Measurements from ENCODE around the gene NFYC.

NFYC gene

GRCh38 chr1:40780678-40781607, 89.4 kb downstream of the NFYC start:
- TF ChIP-seq POLR2AphosphoS5 (IDR thresholded peaks at IDR 0.05; ENCODE audit: borderline replicate concordance, low read depth, low read length): no peak
- no peak for TF ChIP-seq FOXP2 (optimal IDR thresholded peaks at IDR 0.05; ENCODE audit: control extremely low read depth, extremely low read length, insufficient read depth)
- no peak for TF ChIP-seq EZH2 (IDR thresholded peaks at IDR 0.05)
- no peak overlapping the region for H3K9ac ChIP-seq (ENCODE audit: insufficient read length)
- H3K36me3 ChIP-seq (ENCODE audit: insufficient read depth, low read length): peaks cover 9% of the 10 kb centered on the region
- no peak overlapping the region for H3K27ac ChIP-seq
- no peak for DNase-seq (ENCODE audit: low read depth, low spot score)
- H3K9me3 ChIP-seq (ENCODE audit: low read depth, low read length): 0 out of 2 replicates have a peak, but pooled peaks cover 5% of the 10 kb centered on the region
- no peak overlapping the region for H3K4me3 ChIP-seq

- TF ChIP-seq POLR2AphosphoS5 (IDR thresholded peaks at IDR 0.05; ENCODE audit: borderline replicate concordance, low read depth, low read length) (no peak), EZH2 (IDR thresholded peaks at IDR 0.05) (no peak), FOXP2 (optimal IDR thresholded peaks at IDR 0.05; ENCODE audit: control extremely low read depth, extremely low read length, insufficient read depth) (no peak)
- DNase-seq (ENCODE audit: low read depth, low spot score): no peak
- H3K27ac ChIP-seq: no peak overlapping the region
- peaks cover 3% of the 10 kb centered on the region for H3K36me3 ChIP-seq (ENCODE audit: insufficient read depth, low read length)
- H3K9me3 ChIP-seq (ENCODE audit: low read depth, low read length): 0 out of 2 replicates have a peak, but pooled peaks cover 2% of the 10 kb centered on the region
- H3K9ac ChIP-seq (ENCODE audit: insufficient read length): no peak overlapping the region
- H3K4me3 ChIP-seq: no peak overlapping the region
These were observed 90.1 kb downstream of the NFYC start for GRCh38 chr1:40781608-40781971.

DNA sequence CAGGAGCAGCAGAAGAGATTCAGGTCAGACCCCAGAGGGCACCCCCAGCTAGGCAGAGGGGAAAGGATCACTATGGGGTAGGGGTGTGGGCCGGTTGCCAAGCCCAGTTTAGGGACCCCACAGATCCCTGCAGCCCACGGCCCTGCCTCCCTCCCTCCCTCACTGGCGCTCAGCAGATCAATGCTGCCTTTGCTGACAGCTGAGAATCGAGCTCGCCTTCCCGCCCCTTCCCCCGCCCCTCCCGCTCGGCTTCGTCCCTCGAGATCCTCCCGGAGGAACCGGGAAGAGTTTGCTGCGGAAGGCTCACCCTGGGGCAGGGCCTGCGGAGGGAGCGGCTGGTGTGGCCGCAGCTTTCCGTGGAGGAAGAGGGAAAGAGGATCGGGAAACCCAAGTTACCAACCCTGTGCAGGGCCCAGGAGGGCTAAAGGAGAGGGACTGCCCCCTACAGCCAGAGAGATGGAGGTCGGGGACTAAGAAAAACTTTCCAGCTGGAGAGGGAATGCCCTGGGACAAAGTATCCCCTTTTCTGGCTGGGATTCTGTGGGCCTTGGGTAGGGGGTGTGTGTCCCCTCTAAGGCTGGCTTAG, 91.0 kb downstream of the NFYC start:
- no peak for TF ChIP-seq FOXP2 (optimal IDR thresholded peaks at IDR 0.05; ENCODE audit: control extremely low read depth, extremely low read length, insufficient read depth)
- no peak for TF ChIP-seq POLR2AphosphoS5 (IDR thresholded peaks at IDR 0.05; ENCODE audit: borderline replicate concordance, low read depth, low read length)
- TF ChIP-seq EZH2 (IDR thresholded peaks at IDR 0.05): no peak
- peak overlapping the region; percentile 79; the same call in 1 of the 2 replicates for H3K4me3 ChIP-seq
- no peaks in the 10 kb centered on the region for H3K9me3 ChIP-seq (ENCODE audit: low read depth, low read length)
- H3K36me3 ChIP-seq (ENCODE audit: insufficient read depth, low read length): no peaks in the 10 kb centered on the region
- H3K27ac ChIP-seq: no peak overlapping the region
- no peak overlapping the region for H3K9ac ChIP-seq (ENCODE audit: insufficient read length)
- DNase-seq (ENCODE audit: low read depth, low spot score): no peak

GRCh38 chr1:40783001-40783905, 91.7 kb downstream of the NFYC start, which contains the start of gene KCNQ4:
KCNQ4 (plus strand) TSS chr1:40783787; CDS start chr1:40784094, 307 bp downstream.
- H3K4me3 ChIP-seq: peak within 1 kb of the TSS; percentile 79
- TF ChIP-seq FOXP2 (optimal IDR thresholded peaks at IDR 0.05; ENCODE audit: control extremely low read depth, extremely low read length, insufficient read depth): no peak
- TF ChIP-seq EZH2 (IDR thresholded peaks at IDR 0.05): no peak
- no peak for TF ChIP-seq POLR2AphosphoS5 (IDR thresholded peaks at IDR 0.05; ENCODE audit: borderline replicate concordance, low read depth, low read length)
- no peak within 1 kb of the TSS for H3K27ac ChIP-seq
- no peaks in the 10 kb centered on the region for H3K36me3 ChIP-seq (ENCODE audit: insufficient read depth, low read length)
- DNase-seq (ENCODE audit: low read depth, low spot score): no peak
- no peaks in the 10 kb centered on the region for H3K9me3 ChIP-seq (ENCODE audit: low read depth, low read length)
- H3K9ac ChIP-seq (ENCODE audit: insufficient read length): peak within 1 kb of the TSS; percentile 66

DNA sequence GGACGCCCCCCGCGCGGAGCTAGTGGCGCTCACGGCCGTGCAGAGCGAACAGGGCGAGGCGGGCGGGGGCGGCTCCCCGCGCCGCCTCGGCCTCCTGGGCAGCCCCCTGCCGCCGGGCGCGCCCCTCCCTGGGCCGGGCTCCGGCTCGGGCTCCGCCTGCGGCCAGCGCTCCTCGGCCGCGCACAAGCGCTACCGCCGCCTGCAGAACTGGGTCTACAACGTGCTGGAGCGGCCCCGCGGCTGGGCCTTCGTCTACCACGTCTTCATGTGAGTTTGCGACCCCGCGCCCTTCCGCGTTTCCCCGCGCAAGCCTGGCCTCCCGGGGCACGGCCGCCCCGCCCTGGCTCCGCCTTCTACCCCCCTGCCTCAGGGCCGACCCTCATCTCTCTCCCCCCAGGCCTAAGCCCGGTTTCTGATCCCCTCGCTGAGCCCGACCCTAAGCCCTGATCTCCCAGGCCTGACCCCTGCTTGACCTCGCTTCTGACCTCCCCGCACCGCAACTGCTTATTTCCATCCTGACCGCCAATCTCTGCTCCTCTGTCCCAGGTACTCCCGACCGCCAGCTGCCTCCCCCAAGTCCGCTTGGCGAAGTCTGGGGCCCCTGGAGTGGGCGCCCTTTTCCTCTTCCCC, 92.8 kb downstream of the NFYC start:
- no peak for DNase-seq (ENCODE audit: low read depth, low spot score)
- no peaks in the 10 kb centered on the region for H3K9me3 ChIP-seq (ENCODE audit: low read depth, low read length)
- peak overlapping the region; percentile 45 for H3K9ac ChIP-seq (ENCODE audit: insufficient read length)
- TF ChIP-seq FOXP2 (optimal IDR thresholded peaks at IDR 0.05; ENCODE audit: control extremely low read depth, extremely low read length, insufficient read depth) (no peak), EZH2 (IDR thresholded peaks at IDR 0.05) (no peak), POLR2AphosphoS5 (IDR thresholded peaks at IDR 0.05; ENCODE audit: borderline replicate concordance, low read depth, low read length) (no peak)
- H3K27ac ChIP-seq: no peak overlapping the region
- peak overlapping the region; percentile 61 for H3K4me3 ChIP-seq
- H3K36me3 ChIP-seq (ENCODE audit: insufficient read depth, low read length): no peaks in the 10 kb centered on the region

DNA sequence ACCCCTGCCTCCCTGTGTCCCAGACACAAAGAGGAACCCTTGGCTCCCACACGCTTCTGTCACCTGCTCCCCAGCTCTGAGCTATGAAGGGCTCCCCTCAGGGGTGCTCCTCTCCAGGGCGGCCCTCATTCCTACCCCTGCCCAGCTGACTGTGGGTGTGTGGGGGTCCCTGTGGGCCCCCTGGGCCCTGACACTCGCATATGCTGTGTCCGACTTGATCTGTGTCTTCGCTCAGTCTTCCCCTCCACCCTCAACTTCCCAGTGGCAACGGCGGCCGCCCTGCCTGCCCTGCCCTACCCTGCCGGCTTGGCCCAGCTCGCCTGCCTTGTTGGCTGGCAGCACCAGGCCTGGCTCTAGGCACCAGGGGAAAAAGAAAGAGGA, 93.3 kb downstream of the NFYC start:
- TF ChIP-seq FOXP2 (optimal IDR thresholded peaks at IDR 0.05; ENCODE audit: control extremely low read depth, extremely low read length, insufficient read depth) (no peak), EZH2 (IDR thresholded peaks at IDR 0.05) (no peak), POLR2AphosphoS5 (IDR thresholded peaks at IDR 0.05; ENCODE audit: borderline replicate concordance, low read depth, low read length) (no peak)
- H3K9me3 ChIP-seq (ENCODE audit: low read depth, low read length): no peaks in the 10 kb centered on the region
- no peak for DNase-seq (ENCODE audit: low read depth, low spot score)
- peak overlapping the region; percentile 61 for H3K4me3 ChIP-seq
- peak overlapping the region; percentile 45 for H3K9ac ChIP-seq (ENCODE audit: insufficient read length)
- H3K27ac ChIP-seq: no peak overlapping the region
- H3K36me3 ChIP-seq (ENCODE audit: insufficient read depth, low read length): no peaks in the 10 kb centered on the region

- H3K4me3 ChIP-seq: no peak overlapping the region
- no peak overlapping the region for H3K9ac ChIP-seq (ENCODE audit: insufficient read length)
- H3K36me3 ChIP-seq (ENCODE audit: insufficient read depth, low read length): no peaks in the 10 kb centered on the region
- no peak for DNase-seq (ENCODE audit: low read depth, low spot score)
- TF ChIP-seq EZH2 (IDR thresholded peaks at IDR 0.05) (no peak), FOXP2 (optimal IDR thresholded peaks at IDR 0.05; ENCODE audit: control extremely low read depth, extremely low read length, insufficient read depth) (no peak)
- no peaks in the 10 kb centered on the region for H3K9me3 ChIP-seq (ENCODE audit: low read depth, low read length)
- H3K27ac ChIP-seq: no peak overlapping the region
These were observed 93.9 kb downstream of the NFYC start for GRCh38 chr1:40785446-40785845.
